SK-N-SH treated with all-trans-retinoic acid at 6 μM for 48 hours (cell line): Measurements from ENCODE around the gene XCL1.

Experiments
- ATAC-seq: fragments of 200-7000 bp; cut with Tn5 transposase; 3 replicates; pipeline ENCODE4 v1.9.1; 2020; ENCODE audit warnings: mild to moderate bottlenecking, moderate library complexity
- ARNTL ChIP-seq: fragments of 450-650 bp; formaldehyde crosslinking; IDR thresholded peaks from 2 replicates; pipeline ENCODE4 v1.5.0; 2020; ENCODE audit warnings: low read depth, mild to moderate bottlenecking, moderate library complexity, borderline replicate concordance
- BACH2 ChIP-seq: fragments of 250-450 bp; sonication (Bioruptor Pico); IDR thresholded peaks from 2 replicates; pipeline ENCODE4 v1.9.0; 2021; ENCODE audit warnings: mild to moderate bottlenecking, borderline replicate concordance
- CREB5 ChIP-seq: fragments of 250-450 bp; sonication (Bioruptor Pico); IDR thresholded peaks from 2 replicates; pipeline ENCODE4 v1.5.1; 2020; ENCODE audit warnings: low read depth, mild to moderate bottlenecking, moderate library complexity
- CSDC2 ChIP-seq: fragments of 250-450 bp; sonication (Bioruptor Pico); IDR thresholded peaks from 2 replicates; pipeline ENCODE4 v1.5.0; 2020; ENCODE audit warnings: mild to moderate bottlenecking, moderate library complexity
- CSRNP3 ChIP-seq: fragments of 250-450 bp; sonication (Bioruptor Pico); IDR thresholded peaks from 2 replicates; pipeline ENCODE4 v1.5.1; 2021; ENCODE audit warnings: mild to moderate bottlenecking, moderate library complexity
- ESRRG ChIP-seq: fragments of 250-450 bp; sonication (Bioruptor Pico); IDR thresholded peaks from 2 replicates; pipeline ENCODE4 v1.6.1; 2021; ENCODE audit warnings: mild to moderate bottlenecking
- GLIS3 ChIP-seq: fragments of 250-450 bp; sonication (Bioruptor Pico); IDR thresholded peaks from 2 replicates; pipeline ENCODE4 v1.5.0; 2020; ENCODE audit warnings: mild to moderate bottlenecking, moderate library complexity
- ISL1 ChIP-seq: fragments of 250-450 bp; sonication (Bioruptor Pico); IDR thresholded peaks from 2 replicates; pipeline ENCODE4 v2.1.2; 2022; ENCODE audit warnings: mild to moderate bottlenecking, moderate library complexity
- OSR1 ChIP-seq: fragments of 250-450 bp; sonication (Bioruptor Pico); IDR thresholded peaks from 2 replicates; pipeline ENCODE4 v1.8.0; 2022; ENCODE audit warnings: moderate library complexity, mild to moderate bottlenecking, inconsistent platforms
- POU6F1 ChIP-seq: fragments of 250-450 bp; sonication (Bioruptor Pico); IDR thresholded peaks from 2 replicates; pipeline ENCODE4 v1.8.0; 2021; ENCODE audit warnings: low read depth, mild to moderate bottlenecking, moderate library complexity, borderline replicate concordance
- PPARA ChIP-seq: fragments of 250-450 bp; sonication (Bioruptor Pico); IDR thresholded peaks from 2 replicates; pipeline ENCODE4 v1.5.0; 2020; ENCODE audit warnings: mild to moderate bottlenecking, borderline replicate concordance
- RARB ChIP-seq: fragments of 250-450 bp; sonication (Bioruptor Pico); IDR thresholded peaks from 2 replicates; pipeline ENCODE4 v1.8.0; 2021; ENCODE audit warnings: mild to moderate bottlenecking, moderate library complexity
- SNAI2 ChIP-seq: fragments of 250-450 bp; sonication (Bioruptor Pico); IDR thresholded peaks from 2 replicates; pipeline ENCODE4 v1.5.0; 2020; ENCODE audit warnings: mild to moderate bottlenecking, moderate library complexity
- TCF4 ChIP-seq: fragments of 250-450 bp; sonication (Bioruptor Pico); IDR thresholded peaks from 2 replicates; pipeline ENCODE4 v1.8.0; 2021; ENCODE audit warnings: mild to moderate bottlenecking, moderate library complexity, borderline replicate concordance
- TOX ChIP-seq: fragments of 250-450 bp; sonication (Bioruptor Pico); IDR thresholded peaks from 2 replicates; pipeline ENCODE4 v1.8.0; 2021; ENCODE audit warnings: mild to moderate bottlenecking, moderate library complexity, borderline replicate concordance
- TSHZ2 ChIP-seq: fragments of 250-450 bp; sonication (Bioruptor Pico); IDR thresholded peaks from 2 replicates; pipeline ENCODE4 v1.5.0; 2020; ENCODE audit warnings: mild to moderate bottlenecking, moderate library complexity
- ZC3H10 ChIP-seq: fragments of 250-450 bp; sonication (Bioruptor Pico); IDR thresholded peaks from 2 replicates; pipeline ENCODE4 v1.5.1; 2021; ENCODE audit warnings: mild to moderate bottlenecking, moderate library complexity
- ZFP3 ChIP-seq: fragments of 250-450 bp; sonication (Bioruptor Pico); IDR thresholded peaks from 2 replicates; pipeline ENCODE4 v1.5.0; 2020; ENCODE audit warnings: mild to moderate bottlenecking, moderate library complexity
- ZNF70 ChIP-seq: fragments of 450-650 bp; formaldehyde crosslinking; IDR thresholded peaks from 2 replicates; pipeline ENCODE4 v1.5.0; 2020; ENCODE audit warnings: mild to moderate bottlenecking, moderate library complexity
- ZNF8 ChIP-seq: fragments of 450-650 bp; formaldehyde crosslinking; IDR thresholded peaks from 2 replicates; pipeline ENCODE4 v1.5.0; 2020; ENCODE audit warnings: mild to moderate bottlenecking, moderate library complexity

XCL1 gene

GRCh38 chr1:168589167-168589566, 12.8 kb downstream of the XCL1 start:
- ATAC-seq: no peak
- TF ChIP-seq TOX (CRISPR knock-in tag) (no peak), TSHZ2 (CRISPR knock-in tag) (no peak), SNAI2 (CRISPR knock-in tag) (no peak), GLIS3 (no peak), CSRNP3 (CRISPR knock-in tag) (no peak), ZFP3 (no peak), OSR1 (CRISPR knock-in tag) (no peak), CSDC2 (CRISPR knock-in tag) (no peak), ISL1 (CRISPR knock-in tag) (no peak), ZNF8 (CRISPR knock-in tag) (no peak), POU6F1 (CRISPR knock-in tag) (no peak)

DNA sequence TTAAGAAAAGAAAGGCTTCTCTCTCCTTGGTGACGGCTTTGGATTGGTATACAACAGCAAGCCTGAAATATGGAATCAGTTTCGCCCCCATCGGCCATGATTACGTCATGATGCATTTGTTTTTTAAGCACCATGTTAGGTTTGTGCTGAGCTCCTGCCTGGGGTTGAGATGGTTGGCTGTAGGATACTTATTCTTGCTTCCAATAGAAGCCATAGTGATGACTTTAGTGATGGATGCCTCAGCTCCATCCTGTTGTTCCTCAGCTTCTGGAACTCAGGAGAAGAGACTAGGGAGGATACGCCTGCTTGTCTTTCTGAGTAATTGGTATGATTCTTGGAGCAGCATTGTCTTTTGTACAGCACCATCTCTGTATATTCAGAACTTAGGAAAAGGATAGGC, 14.7 kb downstream of the XCL1 start:
- TF ChIP-seq ZNF8 (CRISPR knock-in tag): no peak
- no peak for TF ChIP-seq BACH2 (CRISPR knock-in tag)
- no peak for TF ChIP-seq ZC3H10
- TF ChIP-seq GLIS3: no peak
- no peak for TF ChIP-seq OSR1 (CRISPR knock-in tag)
- TF ChIP-seq CSRNP3 (CRISPR knock-in tag): no peak
- no peak for TF ChIP-seq CREB5
- TF ChIP-seq POU6F1 (CRISPR knock-in tag): no peak
- no peak for TF ChIP-seq ZNF70
- TF ChIP-seq PPARA (CRISPR knock-in tag): no peak
- no peak for TF ChIP-seq ESRRG
- no peak for TF ChIP-seq ARNTL (CRISPR knock-in tag)
- TF ChIP-seq CSDC2 (CRISPR knock-in tag): no peak
- TF ChIP-seq TSHZ2 (CRISPR knock-in tag): no peak
- no peak for TF ChIP-seq SNAI2 (CRISPR knock-in tag)
- no peak for TF ChIP-seq TCF4
- TF ChIP-seq ISL1 (CRISPR knock-in tag): no peak
- TF ChIP-seq ZFP3: no peak
- no peak for TF ChIP-seq RARB
- TF ChIP-seq, all 23 proteins: peak for 0
- no peak for ATAC-seq
